IMR-90 (cell line): ENCODE measurements around the gene TUBD1. TPM values are rescaled to one million over a fixed set of nuclear protein-coding genes. Genes with fewer than 3 reads are reported as not detected.

Experiments used
- ATAC-seq: fragments of 200-7000 bp; cut with Tn5 transposase; 2 replicates; pipeline ENCODE4 v1.9.1; 2020; ENCODE audit warnings: low read depth, mild to moderate bottlenecking, moderate library complexity
- BruUV-seq: library from RNA; stranded (reverse); fragments of 400-500 nt; replicated peaks from 2 replicates; lab custom pipeline; 2021; lab: Mats Ljungman, UMichigan
- CTCF ChIA-PET: fragments of 300-600 bp; formaldehyde crosslinking; extraction: SDS; loops from one replicate; lab custom pipeline; 2021; ENCODE audit warnings: antibody characterized with exemption; lab: Yijun Ruan, JAX
- POLR2A ChIA-PET: fragments of 300-600 bp; sonication (Branson Sonifier 250); formaldehyde crosslinking; loops from one replicate; lab custom pipeline; 2022; ENCODE audit warnings: antibody characterized with exemption; ENCODE audit not compliant: unreplicated experiment; lab: Charles Lee
- DNase-seq: peaks from one replicate; pipeline ENCODE4 v3.0.0; 2013
- H2AFZ ChIP-seq: replicated peaks from 2 replicates; pipeline ENCODE3; 2013; ENCODE audit warnings: low read length, mild to moderate bottlenecking; ENCODE audit not compliant: poor library complexity
- H2AK5ac ChIP-seq: 2 replicates; pipeline ENCODE4 v1.6.1; 2013; ENCODE audit warnings: low read depth, low read length, inconsistent platforms
- H2AK9ac ChIP-seq: replicated peaks from 2 replicates; pipeline ENCODE3; 2013; ENCODE audit warnings: mild to moderate bottlenecking, low read depth, low read length, moderate library complexity; ENCODE audit not compliant: poor library complexity
- H2BK120ac ChIP-seq: 2 replicates; pipeline ENCODE4 v1.6.1; 2013; ENCODE audit warnings: low read depth, low read length, inconsistent platforms
- H2BK15ac ChIP-seq: 3 replicates; pipeline ENCODE4 v1.6.1; 2013; ENCODE audit warnings: low read depth, low read length, inconsistent platforms
- H2BK20ac ChIP-seq: 2 replicates; pipeline ENCODE4 v1.6.1; 2013; ENCODE audit warnings: low read depth, mild to moderate bottlenecking, inconsistent platforms, low read length, moderate library complexity
- H2BK5ac ChIP-seq: 2 replicates; pipeline ENCODE4 v1.6.1; 2013; ENCODE audit warnings: mild to moderate bottlenecking, low read depth, low read length, inconsistent platforms; ENCODE audit not compliant: poor library complexity, severe bottlenecking
- H3K14ac ChIP-seq: replicated peaks from 2 replicates; pipeline ENCODE4 v1.6.1; 2013; ENCODE audit warnings: low read depth, low read length, inconsistent platforms
- H3K18ac ChIP-seq: 2 replicates; pipeline ENCODE4 v1.6.1; 2013; ENCODE audit warnings: low read depth, low read length, control low read depth
- H3K23ac ChIP-seq: 2 replicates; pipeline ENCODE4 v1.6.1; 2013; ENCODE audit warnings: low read depth, low read length, inconsistent platforms
- H3K27ac ChIP-seq: 2 replicates; pipeline ENCODE4 v1.5.1; 2013; ENCODE audit warnings: mild to moderate bottlenecking, control low read depth, low read length; ENCODE audit not compliant: insufficient read depth
- H3K27me3 ChIP-seq: 2 replicates; pipeline ENCODE4 v1.6.1; 2013; ENCODE audit warnings: low read length; ENCODE audit not compliant: control insufficient read depth, insufficient read depth
- H3K36me3 ChIP-seq: 2 replicates; pipeline ENCODE4 v1.6.1; 2013; ENCODE audit warnings: low read length, mixed read lengths; ENCODE audit not compliant: control insufficient read depth, insufficient read depth
- H3K4ac ChIP-seq: 2 replicates; pipeline ENCODE4 v1.6.1; 2013; ENCODE audit warnings: low read depth, low read length, inconsistent platforms
- H3K4me1 ChIP-seq: 2 replicates; pipeline ENCODE4 v1.6.1; 2013; ENCODE audit warnings: low read length, mixed read lengths; ENCODE audit not compliant: control insufficient read depth, insufficient read depth
- H3K4me2 ChIP-seq: 2 replicates; pipeline ENCODE4 v1.6.1; 2013; ENCODE audit warnings: low read depth, mild to moderate bottlenecking, control low read depth, low read length, moderate library complexity
- H3K4me3 ChIP-seq: 2 replicates; pipeline ENCODE4 v1.5.1; 2013; ENCODE audit warnings: low read depth, mild to moderate bottlenecking, control low read depth, low read length, moderate library complexity; ENCODE audit not compliant: insufficient read depth
- H3K56ac ChIP-seq: 2 replicates; pipeline ENCODE4 v1.6.1; 2013; ENCODE audit warnings: low read length, inconsistent platforms; ENCODE audit not compliant: insufficient read depth; ENCODE audit errors: extremely low read depth
- H3K79me1 ChIP-seq, 2 experiments: 2 replicates each; pipeline ENCODE4 v1.6.1; 2013; ENCODE audit warnings: low read length in 2 of 2, inconsistent platforms in 1 of 2, low read depth in 1 of 2
- H3K9ac ChIP-seq: 2 replicates; pipeline ENCODE4 v1.6.1; 2013; ENCODE audit warnings: low read depth, low read length, control low read depth
- H3K9me1 ChIP-seq: 2 replicates; pipeline ENCODE4 v1.6.1; 2013; ENCODE audit warnings: low read length, inconsistent platforms; ENCODE audit not compliant: insufficient read depth
- H3K9me3 ChIP-seq: 2 replicates; pipeline ENCODE4 v1.6.1; 2013; ENCODE audit warnings: low read length; ENCODE audit not compliant: control insufficient read depth, insufficient read depth
- H4K20me1 ChIP-seq: 2 replicates; pipeline ENCODE4 v1.6.1; 2013; ENCODE audit warnings: low read length, inconsistent platforms; ENCODE audit not compliant: insufficient read depth
- H4K5ac ChIP-seq: 2 replicates; pipeline ENCODE4 v1.6.1; 2013; ENCODE audit warnings: mild to moderate bottlenecking, low read depth, low read length, control low read depth
- H4K8ac ChIP-seq, 2 experiments: 2 replicates each; pipeline ENCODE4 v1.6.1; 2013; ENCODE audit warnings: low read depth in 2 of 2, low read length in 2 of 2, control low read depth in 1 of 2, inconsistent platforms in 1 of 2
- H4K91ac ChIP-seq: 2 replicates; pipeline ENCODE4 v1.6.1; 2013; ENCODE audit warnings: low read depth, low read length, inconsistent platforms; ENCODE audit not compliant: insufficient read depth
- BHLHE40 ChIP-seq: fragments of 150-350 bp; IDR thresholded peaks from 2 replicates; pipeline ENCODE4 v1.6.1; 2016; ENCODE audit warnings: mild to moderate bottlenecking, low read depth, low read length
- CEBPB ChIP-seq: IDR thresholded peaks from 2 replicates; pipeline ENCODE4 v1.6.1; 2012; ENCODE audit warnings: low read depth, low read length, improper control_type of control experiment
- MAFK ChIP-seq: IDR thresholded peaks from 2 replicates; pipeline ENCODE4 v1.6.1; 2012; ENCODE audit warnings: low read depth, low read length, improper control_type of control experiment
- NFE2L2 ChIP-seq: fragments of 150-350 bp; IDR thresholded peaks from 2 replicates; pipeline ENCODE4 v1.6.1; 2016; ENCODE audit warnings: low read depth, mild to moderate bottlenecking, low read length
- RFX5 ChIP-seq: IDR thresholded peaks from 2 replicates; pipeline ENCODE4 v1.8.0; 2012; ENCODE audit warnings: low read depth, mild to moderate bottlenecking, low read length, moderate library complexity
- SMC3 ChIP-seq: fragments of 150-350 bp; IDR thresholded peaks from 2 replicates; pipeline ENCODE4 v1.6.1; 2016; ENCODE audit warnings: low read depth, mild to moderate bottlenecking, antibody characterized with exemption, low read length, moderate library complexity
- WGBS, 2 experiments: methylation state at CpG; one replicate each; pipeline versions ENCODE4 v1.1.5 to v1.1.7; 2013; ENCODE audit warnings: missing lambda C conversion rate in 2 of 2; ENCODE audit not compliant: insufficient read length in 1 of 2; ENCODE audit errors: extremely low coverage in 2 of 2; 5-methylcytosine and 5-hydroxymethylcytosine counted together
- dilution Hi-C: fragments of 300-500 bp; cut with HindIII; formaldehyde crosslinking; loops from one replicate; pipeline ENCODE4 v1.14.3; 2018; ENCODE audit warnings: low sequenced_read_pairs; ENCODE audit not compliant: unreplicated experiment
- in situ Hi-C: fragments of 300-500 bp; cut with MboI; formaldehyde crosslinking; loops from 3 replicates; pipeline ENCODE4 v1.14.3; 2019; ENCODE audit warnings: low sequenced_read_pairs, inconsistent platforms, mixed read lengths
- intact Hi-C: fragments of 100-400 bp; cut with micrococcal nuclease; formaldehyde crosslinking; loops from 2 replicates; pipeline ENCODE4 v1.10.0; 2022
- polyA plus RNA-seq, 3 experiments: library from polyadenylated mRNA; depleted of rRNA; stranded (reverse); fragments of >200 nt; gene quantifications; 2 replicates each; pipeline ENCODE4 v1.2.3, GENCODE V29; 2012; ENCODE audit warnings: low replicate concordance in 1 of 3
- total RNA-seq: library from RNA; depleted of rRNA; stranded (reverse); fragments of >200 nt; gene quantifications from 2 replicates; pipeline ENCODE4 v1.2.3, GENCODE V29; 2012

The TUBD1 gene
- total and polyA plus RNA-seq, 2 of the 4 experiments (the other 2 are of a cell fraction) = 2.2 to 4.7 TPM

DNA sequence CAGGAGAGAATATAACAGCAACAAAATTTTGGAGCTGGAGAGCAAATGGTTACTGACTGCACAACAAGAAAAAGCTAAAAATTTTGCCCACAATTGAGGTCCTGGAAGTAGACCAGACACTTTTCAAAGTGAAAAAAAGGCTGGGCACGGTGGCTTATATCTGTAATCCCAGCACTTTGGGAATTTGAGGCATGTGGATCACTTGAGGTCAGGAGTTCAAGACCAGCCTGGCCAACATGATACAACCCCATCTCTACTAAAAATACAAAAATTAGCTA, 22.9 kb downstream of the TUBD1 start:
- H3K4me3 ChIP-seq = no peak overlapping the region
- no peak overlapping the region for H3K23ac ChIP-seq
- in situ Hi-C loops = no loop called here
- dilution Hi-C loops = no loop called here
- H3K9me3 ChIP-seq = no peaks in the 10 kb centered on the region
- no peaks in the 10 kb centered on the region for H3K27me3 ChIP-seq
- no TSS peak for BruUV-seq
- no peak overlapping the region for H3K4ac ChIP-seq
- CTCF ChIA-PET = interaction anchor here (0.6 kb wide), 1 partner anchor 19 kb away, joined by 3 read pairs; no protein-coding TSS in a partner anchor
- H3K14ac ChIP-seq = no peak overlapping the region
- no peaks in the 10 kb centered on the region for H3K79me1 ChIP-seq
- no peak overlapping the region for H2BK120ac ChIP-seq
- H3K4me1 ChIP-seq = no peaks in the 10 kb centered on the region
- DNase-seq = no peak
- no peak overlapping the region for H3K4me2 ChIP-seq
- H3K18ac ChIP-seq = no peak overlapping the region
- H2AFZ ChIP-seq = no peak overlapping the region
- H4K20me1 ChIP-seq = no peaks in the 10 kb centered on the region
- ATAC-seq = no peak
- H4K8ac ChIP-seq = no peak overlapping the region
- POLR2A ChIA-PET = no interaction called here
- no peak overlapping the region for H2BK15ac ChIP-seq
- H4K5ac ChIP-seq = no peak overlapping the region
- no peak overlapping the region for H3K27ac ChIP-seq
- TF ChIP-seq MAFK = no peak
- TF ChIP-seq CEBPB = no peak
- TF ChIP-seq NFE2L2 = no peak
- TF ChIP-seq RFX5 = no peak
- no peak for TF ChIP-seq SMC3
- TF ChIP-seq BHLHE40 = no peak
- no peak overlapping the region for H4K91ac ChIP-seq
- no peak overlapping the region for H3K9ac ChIP-seq
- H3K56ac ChIP-seq = no peak overlapping the region
- H2AK5ac ChIP-seq = no peak overlapping the region
- intact Hi-C loops = no loop called here
- no peak overlapping the region for H2BK5ac ChIP-seq
- H2AK9ac ChIP-seq = no peak overlapping the region
- no CpG with 5 or more reads among the region's 1 CpG for WGBS, 2 experiments
- no peak overlapping the region for H2BK20ac ChIP-seq
- peaks cover 1% of the 10 kb centered on the region; the same call in 1 of the 2 replicates for H3K36me3 ChIP-seq
- no peaks in the 10 kb centered on the region; the same call in 1 of the 2 replicates for H3K9me1 ChIP-seq
